Suprapubic skin (tissue), 4 donors: ENCODE data around the gene RWDD3.

Experiments
- EP300 ChIP-seq: sonication (generic); formaldehyde crosslinking; IDR thresholded peaks from one replicate; pipeline ENCODE4 v1.6.1; 2017; ENCODE audit warnings: antibody characterized with exemption
- POLR2A ChIP-seq, 2 donors: fragments of 450-650 bp; IDR thresholded peaks; one replicate each; pipeline ENCODE4 v1.6.1; 2017; ENCODE audit warnings: antibody characterized with exemption in 2 of 2, mild to moderate bottlenecking in 2 of 2, moderate library complexity in 2 of 2
- POLR2AphosphoS5 ChIP-seq, 3 donors: sonication (generic); formaldehyde crosslinking; IDR thresholded peaks; one replicate each; pipeline ENCODE4 v1.6.1; 2017; ENCODE audit warnings: antibody characterized with exemption in 3 of 3
- TF ChIP-seq, protein P1 (sequence below), 2 donors: fragments of 200-600 bp in 1 of 2; fragments of 450-650 bp in 1 of 2; sonication (generic) in 1 of 2; IDR thresholded peaks; one replicate each; pipeline ENCODE4 v1.5.1; 2016 to 2019; ENCODE audit warnings: antibody characterized with exemption in 2 of 2, mild to moderate bottlenecking in 1 of 2, moderate library complexity in 1 of 2

DNA sequence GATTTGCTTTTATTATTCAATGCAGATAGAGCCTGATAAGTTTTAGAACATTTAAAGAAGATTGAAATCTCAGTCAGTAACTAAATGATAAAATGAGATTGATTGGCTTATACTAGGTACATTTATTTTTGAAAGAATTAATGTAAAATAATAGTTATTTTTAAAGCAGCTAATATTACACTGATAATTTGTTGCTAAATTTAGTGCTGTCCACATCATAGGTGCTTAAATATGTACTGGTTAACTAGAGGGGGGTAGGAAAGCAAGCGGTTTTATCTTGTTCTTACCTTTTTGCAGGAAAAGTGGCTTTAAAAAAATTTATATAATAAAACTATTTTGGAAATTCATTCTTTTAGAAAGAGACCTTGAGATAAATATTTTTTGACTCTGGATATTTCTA lies 40.4 kb upstream of the RWDD3 start:
- TF ChIP-seq POLR2A (IDR thresholded peaks at IDR 0.05) (no peak), EP300 (no peak), POLR2AphosphoS5 (IDR thresholded peaks at IDR 0.05) (no peak)
- TF ChIP-seq, protein P1, sequence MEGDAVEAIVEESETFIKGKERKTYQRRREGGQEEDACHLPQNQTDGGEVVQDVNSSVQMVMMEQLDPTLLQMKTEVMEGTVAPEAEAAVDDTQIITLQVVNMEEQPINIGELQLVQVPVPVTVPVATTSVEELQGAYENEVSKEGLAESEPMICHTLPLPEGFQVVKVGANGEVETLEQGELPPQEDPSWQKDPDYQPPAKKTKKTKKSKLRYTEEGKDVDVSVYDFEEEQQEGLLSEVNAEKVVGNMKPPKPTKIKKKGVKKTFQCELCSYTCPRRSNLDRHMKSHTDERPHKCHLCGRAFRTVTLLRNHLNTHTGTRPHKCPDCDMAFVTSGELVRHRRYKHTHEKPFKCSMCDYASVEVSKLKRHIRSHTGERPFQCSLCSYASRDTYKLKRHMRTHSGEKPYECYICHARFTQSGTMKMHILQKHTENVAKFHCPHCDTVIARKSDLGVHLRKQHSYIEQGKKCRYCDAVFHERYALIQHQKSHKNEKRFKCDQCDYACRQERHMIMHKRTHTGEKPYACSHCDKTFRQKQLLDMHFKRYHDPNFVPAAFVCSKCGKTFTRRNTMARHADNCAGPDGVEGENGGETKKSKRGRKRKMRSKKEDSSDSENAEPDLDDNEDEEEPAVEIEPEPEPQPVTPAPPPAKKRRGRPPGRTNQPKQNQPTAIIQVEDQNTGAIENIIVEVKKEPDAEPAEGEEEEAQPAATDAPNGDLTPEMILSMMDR (IDR thresholded peaks at IDR 0.05), result no peak
